Upper lobe of left lung (tissue), 4 donors: ENCODE data around the gene SLC25A34.

Source experiments
- CTCF ChIP-seq, 6 experiments: fragments of 450-650 bp in 4 of 6; fragments of 200-600 bp in 2 of 6; sonication (generic) in 2 of 6; IDR thresholded peaks; one replicate each; pipeline ENCODE4 v1.5.1; 2016 to 2019; ENCODE audit warnings: antibody characterized with exemption in 6 of 6
- POLR2A ChIP-seq, 4 donors: fragments of 450-650 bp; IDR thresholded peaks; one replicate each; pipeline ENCODE4 v1.5.1; 2016 to 2017; ENCODE audit warnings: antibody characterized with exemption in 4 of 4, mild to moderate bottlenecking in 2 of 4

GRCh38 chr1:15733218-15733725 is 2.8 kb upstream of the SLC25A34 start:
- TF ChIP-seq CTCF (IDR thresholded peaks at IDR 0.05): no peak
- no peak for TF ChIP-seq POLR2A (IDR thresholded peaks at IDR 0.05)
